NT2/D1 (cell line): ENCODE measurements around the gene PCSK6.

Experiments used
- SUZ12 ChIP-seq: IDR thresholded peaks from 2 replicates; pipeline ENCODE4 v1.6.1; 2011; ENCODE audit not compliant: insufficient read length, insufficient read depth; ENCODE audit errors: extremely low read depth
- YY1 ChIP-seq: IDR thresholded peaks from 2 replicates; pipeline ENCODE4 v1.6.1; 2011; ENCODE audit not compliant: insufficient read length, insufficient read depth
- ZNF274 ChIP-seq: IDR thresholded peaks from 2 replicates; pipeline ENCODE4 v1.6.1; 2011; ENCODE audit warnings: mild to moderate bottlenecking, low read depth, low read length

- TF ChIP-seq ZNF274: no peak
- TF ChIP-seq YY1: no peak
- no peak for TF ChIP-seq SUZ12
Measured at GRCh38 chr15:101266787-101267186, 222.7 kb downstream of the PCSK6 start.
